Vagina (tissue), 2 donors: ENCODE measurements around the gene SMCHD1.

Experiments used
- CTCF ChIP-seq, 3 experiments: fragments of 450-650 bp in 2 of 3; fragments of 200-600 bp in 1 of 3; sonication (generic) in 1 of 3; IDR thresholded peaks; one replicate each; pipeline ENCODE4 v1.5.1; 2017 to 2019; ENCODE audit warnings: antibody characterized with exemption in 3 of 3, mild to moderate bottlenecking in 2 of 3, moderate library complexity in 2 of 3
- POLR2A ChIP-seq, 2 donors: fragments of 450-650 bp; IDR thresholded peaks; one replicate each; pipeline ENCODE4 v1.6.1; 2017; ENCODE audit warnings: antibody characterized with exemption in 2 of 2, mild to moderate bottlenecking in 2 of 2, moderate library complexity in 2 of 2

- no peak for TF ChIP-seq CTCF (IDR thresholded peaks at IDR 0.05)
- no peak for TF ChIP-seq POLR2A (IDR thresholded peaks at IDR 0.05)
Measured at GRCh38 chr18:2618009-2618408, 37.5 kb upstream of the SMCHD1 start.
